ENCODE data around the gene EFCAB12. TPM values are rescaled to one million over a fixed set of nuclear protein-coding genes. Genes with fewer than 3 reads are reported as not detected.
"Not testable (repeated sequence)": the region's sequence is repeated elsewhere in the genome, so short reads cannot be mapped to it uniquely, and the experiment has no call there.

Gene EFCAB12
- polyA plus RNA-seq, 5 donors, result 1.7 to 6.2 (median 3.9) TPM

- not testable (repeated sequence) for DNase-seq
These were observed 34.5 kb downstream of the EFCAB12 start for GRCh38 chr3:129393760-129394564.

- no peak for DNase-seq
These were observed 35.2 kb downstream of the EFCAB12 start for GRCh38 chr3:129393271-129393670.

- not testable (repeated sequence) for DNase-seq
These were observed 36.1 kb downstream of the EFCAB12 start for GRCh38 chr3:129392106-129392887.

- not testable (repeated sequence) for DNase-seq
These were observed 36.9 kb downstream of the EFCAB12 start for GRCh38 chr3:129391583-129391982.

GRCh38 chr3:129389572-129389937 is 38.9 kb downstream of the EFCAB12 start:
- DNase-seq, result no peak

- not testable (repeated sequence) for DNase-seq
These were observed 39.5 kb downstream of the EFCAB12 start for GRCh38 chr3:129388791-129389571.

- no peak for DNase-seq
These were observed 40.9 kb downstream of the EFCAB12 start for GRCh38 chr3:129387487-129387886.

GRCh38 chr3:129386984-129387383 is 41.5 kb downstream of the EFCAB12 start:
- no peak for DNase-seq

GRCh38 chr3:129385507-129385906 is 42.9 kb downstream of the EFCAB12 start:
- DNase-seq, result not testable (repeated sequence)

- no peak for DNase-seq
These were observed 43.7 kb downstream of the EFCAB12 start for GRCh38 chr3:129384594-129385323.

GRCh38 chr3:129384103-129384502 is 44.3 kb downstream of the EFCAB12 start:
- DNase-seq, result not testable (repeated sequence)

GRCh38 chr3:129383292-129383860 is 45.1 kb downstream of the EFCAB12 start:
- peak; percentile 25 to 40 for DNase-seq

- DNase-seq, result no peak
These were observed 46.1 kb downstream of the EFCAB12 start for GRCh38 chr3:129382366-129382765.

- DNase-seq, result no peak
These were observed 48.7 kb downstream of the EFCAB12 start for GRCh38 chr3:129379582-129380358.

- no peak for DNase-seq
These were observed 49.5 kb downstream of the EFCAB12 start for GRCh38 chr3:129378949-129379348.

GRCh38 chr3:129377615-129378014 is 50.8 kb downstream of the EFCAB12 start:
- DNase-seq, result no peak

GRCh38 chr3:129375099-129375498 is 53.3 kb downstream of the EFCAB12 start:
- no peak for DNase-seq

GRCh38 chr3:129371041-129371826 is 57.2 kb downstream of the EFCAB12 start:
- DNase-seq, result no peak

GRCh38 chr3:129370248-129370964 is 58.0 kb downstream of the EFCAB12 start:
- DNase-seq, result no peak
